NCI-H1105 treated with DMSO at 0.1 percent for 48 hours (cell line): ENCODE results near the gene TTC34.
A peak's percentile ranks its signal among the peaks of the same experiment; 100 is the strongest.

Experiments used
- DNase-seq: peaks from one replicate; lab custom pipeline; 2025; lab: John Stamatoyannopoulos, UW

The TTC34 gene

DNA sequence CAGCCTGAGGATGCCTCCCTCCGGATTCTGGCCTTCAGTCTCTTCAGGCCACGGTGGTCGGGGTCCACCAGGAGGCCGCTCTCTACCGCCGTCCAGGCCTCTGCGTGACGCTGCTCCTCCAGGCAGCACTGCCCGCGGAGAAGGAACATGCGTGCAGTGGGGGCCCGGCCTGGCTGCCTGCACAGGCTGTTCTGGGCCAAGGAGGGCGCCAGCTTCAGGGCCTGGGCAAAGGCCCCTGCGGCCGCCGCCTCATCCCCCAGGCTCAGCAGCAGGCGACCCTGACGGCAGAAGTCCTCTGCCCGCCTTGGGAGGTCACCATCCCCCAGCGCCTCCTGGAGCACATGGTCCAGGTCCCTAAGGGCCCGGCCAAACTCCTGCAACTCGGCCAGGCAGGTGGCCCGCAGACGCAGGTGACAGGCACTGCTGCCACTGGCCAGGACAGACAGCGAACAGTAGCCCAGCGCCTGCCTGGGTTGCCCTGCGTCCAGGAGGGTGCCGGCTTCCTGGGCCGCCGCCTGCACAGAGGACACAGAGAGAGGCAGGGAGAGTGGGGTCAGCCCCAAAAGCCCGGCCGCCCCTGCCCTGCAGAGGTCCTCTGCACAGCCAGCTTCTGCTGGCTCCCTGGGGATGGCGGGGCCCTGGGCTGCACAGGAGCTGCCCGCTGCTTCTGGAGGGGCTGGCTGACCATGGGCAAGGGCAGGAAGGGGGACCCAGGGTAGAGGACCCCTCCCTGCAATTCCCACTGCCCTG, 159.9 kb downstream of the TTC34 start:
- no peak for DNase-seq

DNA sequence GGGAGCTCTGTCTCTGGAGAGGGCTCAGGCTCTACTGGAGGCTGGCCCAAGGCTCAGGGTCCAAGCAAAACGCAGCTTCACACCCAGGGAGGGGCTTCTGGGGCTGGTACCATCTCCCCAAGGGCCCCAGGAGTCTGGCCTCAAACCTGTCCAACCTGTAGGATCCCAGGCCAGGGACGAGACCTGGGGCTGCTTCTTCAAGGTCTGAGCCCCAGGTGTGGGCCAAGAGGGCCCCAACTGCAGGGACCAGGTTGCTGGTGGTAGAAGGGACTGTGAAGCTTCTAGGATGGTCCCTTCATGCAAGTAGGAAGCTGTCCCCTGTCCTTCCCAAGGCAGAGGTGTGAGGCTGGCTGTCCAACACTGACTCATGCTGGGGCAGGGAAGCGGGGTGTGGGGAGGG, 160.9 kb downstream of the TTC34 start:
- DNase-seq: no peak

DNA sequence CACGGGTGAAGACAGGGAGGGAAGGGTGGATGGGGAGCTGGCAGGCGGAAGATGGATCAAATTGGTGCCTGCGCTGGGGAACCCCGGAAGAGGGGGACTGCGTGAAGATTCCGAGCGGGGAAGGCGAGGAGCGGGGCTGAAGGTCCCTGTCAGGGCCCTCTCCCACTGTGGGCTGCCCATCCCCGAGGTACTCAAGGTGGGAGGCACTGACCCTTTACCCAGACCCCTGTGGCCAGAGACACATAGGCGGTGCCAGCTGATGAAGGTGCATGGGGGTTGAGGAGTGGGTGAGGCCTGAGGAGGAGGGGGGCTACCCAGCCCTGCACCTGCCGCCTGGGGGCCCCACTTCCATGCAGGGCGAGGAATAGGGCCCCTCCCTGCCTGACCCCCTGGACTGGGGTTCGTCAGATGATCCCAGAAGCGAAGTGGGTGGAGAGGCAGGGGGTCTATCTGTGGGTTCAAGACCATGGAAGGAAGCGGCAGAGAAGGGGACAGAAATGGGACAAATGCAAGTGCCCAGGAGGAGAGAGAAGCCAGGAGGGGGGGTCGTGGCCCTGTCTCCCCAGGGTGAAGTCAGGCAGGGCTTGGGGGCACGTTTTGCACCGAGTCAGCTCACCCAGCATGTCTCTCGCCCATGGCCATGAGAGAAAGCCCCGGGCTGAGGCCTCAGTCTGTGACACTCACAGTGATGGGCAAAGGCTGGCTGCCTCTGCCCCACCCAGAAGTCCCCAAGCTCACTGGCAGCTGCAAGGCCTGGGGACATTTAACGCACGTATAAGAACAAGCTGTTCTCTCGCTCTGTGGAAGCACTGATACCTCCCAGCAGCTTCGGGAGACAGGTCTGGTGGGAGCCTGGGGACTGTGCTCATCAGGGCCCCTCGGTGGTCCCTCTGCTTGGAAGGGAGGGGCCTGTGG, 161.6 kb downstream of the TTC34 start:
- no peak for DNase-seq

DNA sequence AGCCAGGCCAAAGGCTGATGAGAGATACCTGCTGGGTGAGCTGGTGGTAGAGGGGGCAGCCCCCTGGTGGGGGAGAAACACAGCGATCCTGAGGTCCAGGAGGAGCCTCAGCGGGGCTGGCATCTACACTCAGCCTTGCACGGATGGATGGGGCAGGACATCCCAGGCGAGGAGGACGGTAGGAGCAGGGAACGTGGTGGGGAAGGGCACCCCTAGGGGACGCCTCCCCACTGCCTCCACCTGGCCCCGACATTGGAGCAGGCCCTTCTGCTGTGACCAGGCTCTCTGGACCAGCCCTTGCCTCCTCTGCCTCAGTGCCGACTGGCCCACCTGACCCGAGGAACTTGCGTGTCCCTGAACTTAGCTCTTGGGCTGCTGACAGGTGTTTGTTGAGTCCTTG, 162.3 kb downstream of the TTC34 start:
- no peak for DNase-seq

DNA sequence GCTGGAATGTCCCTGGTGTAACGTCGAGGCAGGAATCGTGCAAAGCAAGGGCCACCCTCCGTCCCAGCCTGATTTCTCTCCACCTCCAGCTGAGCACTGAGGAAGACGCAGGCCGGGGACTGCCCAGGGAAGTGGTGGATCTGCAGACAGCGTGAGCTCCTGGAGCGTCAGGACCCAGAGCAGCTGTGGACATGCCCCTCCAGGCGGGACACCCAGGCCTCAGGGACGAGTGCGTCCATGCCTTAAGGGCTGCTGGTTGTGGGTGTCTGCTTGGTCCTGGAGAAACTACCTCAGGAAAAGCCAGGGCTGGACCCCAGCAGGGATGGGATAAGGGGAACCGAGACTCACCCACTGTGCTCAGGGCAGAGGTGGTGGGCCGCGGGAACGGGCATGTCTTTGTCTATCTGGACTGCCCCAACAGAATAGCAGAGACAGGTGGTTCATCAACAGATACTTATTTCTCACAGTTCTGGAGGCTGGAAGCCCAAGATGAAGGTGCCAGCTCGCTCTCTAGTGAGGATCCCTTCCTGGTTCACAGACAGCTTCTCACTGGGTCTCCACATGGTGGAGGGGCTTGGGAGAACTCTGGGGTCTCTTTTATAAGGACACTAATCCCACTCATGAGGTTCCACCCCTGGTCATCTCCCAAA, 162.9 kb downstream of the TTC34 start:
- no peak for DNase-seq

DNA sequence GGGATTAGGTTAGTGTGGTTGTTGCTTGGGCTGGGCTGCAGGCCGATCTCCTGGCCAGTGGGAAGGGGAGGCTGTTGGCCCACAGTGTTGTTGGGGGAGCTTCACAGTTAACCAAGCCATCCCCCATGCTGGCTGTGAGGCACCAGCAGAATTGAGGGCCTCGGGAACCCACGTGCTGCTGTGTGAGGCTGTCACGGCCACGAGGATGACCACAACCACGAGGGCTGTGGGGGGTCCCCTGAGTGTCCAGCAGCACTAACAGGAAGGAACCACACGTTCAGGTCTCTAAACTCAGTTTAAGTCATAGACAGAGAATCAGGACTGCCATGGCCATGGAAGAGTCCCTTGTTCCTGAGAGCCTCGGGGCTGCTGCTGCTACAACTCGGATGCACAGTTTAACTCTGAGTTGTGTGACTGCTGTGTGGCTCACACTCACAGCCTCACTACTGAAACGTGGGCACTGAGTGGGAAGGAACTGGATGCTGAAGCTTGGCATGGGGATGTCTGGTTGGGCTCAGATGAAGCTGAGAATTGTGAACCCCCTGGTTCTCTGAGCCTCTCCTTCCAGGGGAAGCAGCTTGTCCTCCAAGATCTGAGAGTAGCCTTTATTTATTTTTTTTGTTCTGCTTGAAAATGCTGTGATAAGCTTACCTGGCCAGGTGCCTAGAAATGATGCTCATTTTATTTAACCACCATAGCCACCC, 163.9 kb downstream of the TTC34 start:
- DNase-seq: no peak

DNA sequence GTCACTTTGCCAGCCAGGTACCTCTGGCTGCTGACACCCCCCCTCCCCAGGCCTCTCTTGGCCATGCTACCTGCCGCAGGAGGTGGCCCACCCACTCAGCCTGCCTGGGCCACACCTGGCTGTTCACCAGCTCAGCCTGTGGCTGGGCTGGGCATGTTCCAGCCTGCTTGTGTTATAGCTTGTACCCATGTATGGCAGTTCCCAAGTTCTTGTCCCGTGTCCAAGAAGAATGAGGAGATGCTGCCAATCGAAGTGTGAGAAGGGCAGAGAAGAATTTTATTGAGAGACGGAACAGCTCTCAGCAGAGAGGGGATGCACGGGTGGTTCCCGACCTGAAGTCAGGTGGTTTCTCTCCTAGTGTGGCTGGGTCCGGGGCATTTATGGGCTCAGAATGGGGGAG, 164.8 kb downstream of the TTC34 start:
- peak; percentile 13 for DNase-seq

DNA sequence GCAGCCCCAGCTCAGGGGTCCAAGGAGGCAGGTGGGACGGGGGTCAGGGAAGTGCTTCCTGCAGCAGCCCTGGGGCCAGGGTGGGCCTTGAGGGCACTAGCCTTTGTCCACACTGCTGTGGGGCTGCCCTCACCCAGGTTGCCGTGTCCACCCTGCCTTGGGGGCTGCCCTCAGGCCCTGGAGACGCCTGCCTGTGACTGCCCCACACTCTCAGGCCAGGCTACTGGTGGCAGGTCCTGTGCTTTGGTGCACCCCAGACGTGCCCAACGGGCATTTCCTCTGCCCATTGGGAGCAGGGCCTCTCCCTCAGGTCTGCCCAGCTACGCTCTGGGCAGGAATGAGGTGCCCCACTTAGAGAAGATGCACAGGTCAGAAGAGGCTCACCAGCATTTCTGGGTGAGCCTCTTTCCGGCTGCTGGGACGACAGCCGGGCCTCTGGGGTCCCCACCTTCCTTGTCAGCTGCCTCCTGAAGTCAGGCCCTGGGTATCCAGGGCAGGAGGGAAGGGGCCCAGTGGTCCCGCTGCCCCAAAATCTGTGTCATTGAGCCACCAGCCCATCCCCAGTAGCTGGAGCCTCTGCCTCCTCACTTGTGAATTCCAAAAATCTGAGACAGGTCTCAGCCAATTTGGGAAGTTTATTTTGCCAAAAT, 166.0 kb downstream of the TTC34 start:
- no peak for DNase-seq

DNA sequence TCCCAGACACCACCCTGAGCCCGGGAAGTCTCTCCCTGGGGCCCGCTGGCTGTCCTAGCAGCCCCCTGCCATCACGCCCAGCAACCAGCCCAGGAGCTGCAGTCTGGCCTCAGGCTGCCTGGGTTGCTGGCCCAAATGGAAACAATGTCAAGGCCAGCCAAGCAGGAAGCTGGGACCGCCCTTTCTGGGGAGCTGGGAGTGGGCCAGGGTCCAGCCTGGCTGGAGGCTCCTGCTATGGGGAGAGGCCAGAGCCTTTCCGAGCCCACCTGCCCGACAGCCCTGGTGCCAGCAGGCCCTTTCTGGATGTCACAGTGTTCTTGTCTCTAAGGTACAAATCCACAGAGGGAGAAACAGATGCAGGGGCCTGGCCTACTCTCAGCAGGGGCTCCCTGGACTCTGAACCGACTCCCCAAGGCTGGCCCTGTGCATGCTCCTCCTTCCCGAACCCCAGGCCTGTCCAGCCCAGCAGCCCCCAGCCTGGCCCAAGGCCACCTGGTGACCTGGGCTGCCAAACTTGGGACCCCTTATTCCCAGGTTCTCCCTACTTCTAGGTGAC, 167.5 kb downstream of the TTC34 start:
- no peak for DNase-seq

DNA sequence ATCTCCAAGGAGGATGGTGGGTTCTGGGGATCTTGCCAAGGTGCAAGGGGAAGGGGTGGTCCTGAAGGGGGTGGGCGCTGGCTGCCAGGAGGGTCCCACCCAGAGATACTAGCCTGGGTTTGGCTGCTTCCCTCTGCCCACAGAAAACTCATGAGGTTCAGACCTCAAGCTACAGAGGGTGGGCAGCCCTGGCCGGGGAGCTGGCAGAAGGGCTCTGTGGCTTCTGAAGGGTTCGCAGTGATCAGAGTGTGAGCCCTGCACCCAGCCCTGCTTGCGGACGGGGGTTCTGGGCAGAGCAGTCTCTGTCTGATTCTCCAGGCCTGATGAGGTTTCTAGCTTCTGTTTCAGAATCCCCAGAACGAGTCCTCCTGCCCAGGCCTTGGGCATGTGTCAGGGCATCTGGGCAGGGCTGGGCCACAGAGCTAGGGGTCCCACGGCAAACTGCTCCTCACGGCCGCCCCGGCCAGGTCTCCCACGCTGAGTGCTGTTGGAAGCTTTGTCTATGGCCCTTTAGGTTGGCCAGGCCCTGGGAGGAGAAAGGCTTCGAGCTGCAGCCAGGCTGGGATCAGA, 168.0 kb downstream of the TTC34 start:
- no peak for DNase-seq

DNA sequence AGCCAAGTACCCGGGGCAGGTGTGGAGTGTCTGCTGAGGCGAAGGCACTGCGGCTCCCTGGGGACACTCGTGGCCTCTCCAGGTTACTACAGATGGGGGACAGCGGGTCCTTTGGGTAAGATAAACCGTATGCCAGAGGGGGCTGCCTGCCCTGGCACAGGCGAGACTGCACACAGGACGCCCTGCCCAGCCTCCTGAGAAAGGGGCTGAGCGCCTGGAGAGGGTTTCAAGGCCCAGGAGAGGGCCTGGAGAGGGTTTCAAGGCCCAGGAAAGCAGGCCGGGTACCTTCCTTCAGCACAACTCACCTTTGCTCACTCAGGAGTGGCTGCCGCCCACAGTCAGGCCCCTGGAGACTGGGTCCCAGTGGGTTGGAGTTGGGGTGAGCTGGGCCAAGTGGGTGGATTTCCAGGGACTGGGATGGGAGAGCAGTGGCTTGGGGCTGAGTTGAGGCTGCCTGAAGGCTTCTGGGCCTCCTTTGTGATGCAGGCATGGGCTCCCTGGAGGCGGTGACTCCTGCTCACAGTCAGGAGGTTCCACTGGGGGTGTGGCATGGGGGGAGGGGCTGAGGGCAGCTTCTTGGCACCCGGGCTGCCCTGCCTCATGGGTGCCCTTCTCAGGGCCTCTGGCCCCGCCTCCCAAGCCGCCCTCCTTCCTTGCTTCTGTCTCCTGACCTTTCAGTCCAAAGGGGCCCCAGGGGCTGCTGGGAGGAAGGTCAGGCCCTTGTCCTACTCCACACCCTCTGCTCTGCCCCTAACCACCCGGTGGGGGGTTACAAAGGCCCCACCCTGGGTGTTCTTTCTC, 168.7 kb downstream of the TTC34 start, which contains the start of gene MMEL1:
MMEL1 (minus strand) TSS at position 456 of the 801 bp plus-strand sequence. CDS start 3,532 bp downstream, outside the sequence.
- DNase-seq: no peak

DNA sequence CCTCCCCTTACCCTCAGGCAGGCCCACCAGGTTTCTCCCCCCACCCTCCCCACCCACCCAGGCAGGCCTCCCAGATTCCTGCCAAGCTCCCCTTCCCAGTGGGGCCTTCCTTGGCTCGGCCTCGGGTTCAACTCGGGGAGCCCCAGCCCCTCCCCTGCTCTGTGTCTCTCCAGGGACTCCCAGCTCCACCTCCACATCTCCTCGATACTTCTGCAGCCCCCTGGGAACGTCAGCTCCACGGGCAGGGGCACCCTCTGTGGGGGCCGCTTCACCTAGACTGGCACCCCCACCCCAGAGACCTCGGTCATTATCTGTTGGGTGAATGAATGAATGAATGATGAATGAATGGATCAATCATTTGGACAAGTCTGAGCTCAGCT, 169.5 kb downstream of the TTC34 start:
- DNase-seq: no peak

DNA sequence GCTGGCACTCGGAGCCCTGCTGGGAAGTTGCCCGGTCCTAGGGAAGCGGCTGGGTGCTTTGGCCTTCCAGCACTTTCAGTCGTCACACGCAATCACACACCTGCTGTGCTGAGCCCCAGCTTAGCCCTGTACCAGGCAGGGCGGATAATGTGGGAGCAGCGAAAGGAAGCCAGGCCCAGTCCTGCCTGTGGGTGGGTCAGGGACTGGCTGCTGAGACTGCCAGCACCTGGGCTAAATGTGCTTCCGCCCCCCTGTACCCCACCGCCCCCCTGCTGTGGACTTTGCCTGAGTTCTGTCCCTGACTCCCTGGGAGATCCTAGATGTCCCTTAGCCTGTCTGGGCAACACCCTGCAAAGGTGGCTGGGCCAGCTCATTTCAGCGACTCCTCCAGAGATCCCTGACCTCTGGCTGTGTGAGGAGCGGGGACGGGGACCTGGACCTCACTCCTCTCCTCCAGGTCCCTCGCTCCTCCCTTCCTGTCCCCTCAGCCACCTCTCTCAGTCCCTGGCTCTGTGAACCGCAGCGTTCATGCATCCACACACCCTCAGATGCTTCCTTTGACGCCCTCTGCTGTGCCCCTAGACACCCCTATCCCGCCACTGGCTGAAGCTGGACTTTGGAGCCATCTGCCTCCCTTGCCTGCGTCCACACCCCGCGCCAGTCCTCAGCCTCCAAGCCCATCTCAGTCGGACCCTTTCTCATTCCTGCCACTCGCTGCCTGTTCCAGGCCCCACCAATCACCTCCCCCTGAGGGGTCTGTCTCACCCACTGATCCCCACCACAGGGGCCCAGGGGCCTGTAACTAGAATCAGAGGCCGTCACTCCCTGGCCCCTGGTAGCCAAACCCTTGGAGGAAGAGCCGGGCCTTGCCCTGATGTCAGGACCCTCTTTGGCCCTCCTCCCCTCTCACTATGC, 170.1 kb downstream of the TTC34 start:
- DNase-seq: no peak

DNA sequence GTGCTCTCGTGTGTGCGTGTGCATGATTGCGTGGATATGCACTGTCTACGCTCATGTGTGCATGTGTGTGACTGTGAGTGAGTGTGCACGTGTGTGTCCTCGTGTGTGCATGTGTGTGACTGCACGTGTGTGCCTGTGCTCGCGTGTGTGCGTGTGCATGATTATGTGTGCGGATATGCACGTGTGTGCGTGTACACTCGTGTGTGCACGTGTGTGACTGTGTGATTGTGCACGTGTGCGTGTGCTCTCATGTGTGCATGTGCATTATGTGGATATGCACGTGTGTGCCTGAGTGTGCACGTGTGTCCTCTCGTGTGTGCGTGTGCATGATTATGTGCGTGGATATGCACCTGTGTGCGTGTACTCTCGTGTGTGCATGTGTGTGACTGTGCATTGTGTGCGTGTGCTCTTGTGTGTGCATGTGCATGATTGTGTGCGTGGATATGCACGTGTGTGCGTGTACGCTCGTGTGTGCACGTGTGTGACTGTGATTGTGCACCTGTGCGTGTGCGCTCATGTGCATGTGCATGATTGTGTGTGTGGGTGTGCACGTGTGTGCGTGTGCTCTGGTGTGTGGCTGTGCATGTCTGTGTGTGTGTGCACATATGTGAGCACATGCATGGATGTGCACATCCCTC, 170.9 kb downstream of the TTC34 start:
- DNase-seq: no peak

DNA sequence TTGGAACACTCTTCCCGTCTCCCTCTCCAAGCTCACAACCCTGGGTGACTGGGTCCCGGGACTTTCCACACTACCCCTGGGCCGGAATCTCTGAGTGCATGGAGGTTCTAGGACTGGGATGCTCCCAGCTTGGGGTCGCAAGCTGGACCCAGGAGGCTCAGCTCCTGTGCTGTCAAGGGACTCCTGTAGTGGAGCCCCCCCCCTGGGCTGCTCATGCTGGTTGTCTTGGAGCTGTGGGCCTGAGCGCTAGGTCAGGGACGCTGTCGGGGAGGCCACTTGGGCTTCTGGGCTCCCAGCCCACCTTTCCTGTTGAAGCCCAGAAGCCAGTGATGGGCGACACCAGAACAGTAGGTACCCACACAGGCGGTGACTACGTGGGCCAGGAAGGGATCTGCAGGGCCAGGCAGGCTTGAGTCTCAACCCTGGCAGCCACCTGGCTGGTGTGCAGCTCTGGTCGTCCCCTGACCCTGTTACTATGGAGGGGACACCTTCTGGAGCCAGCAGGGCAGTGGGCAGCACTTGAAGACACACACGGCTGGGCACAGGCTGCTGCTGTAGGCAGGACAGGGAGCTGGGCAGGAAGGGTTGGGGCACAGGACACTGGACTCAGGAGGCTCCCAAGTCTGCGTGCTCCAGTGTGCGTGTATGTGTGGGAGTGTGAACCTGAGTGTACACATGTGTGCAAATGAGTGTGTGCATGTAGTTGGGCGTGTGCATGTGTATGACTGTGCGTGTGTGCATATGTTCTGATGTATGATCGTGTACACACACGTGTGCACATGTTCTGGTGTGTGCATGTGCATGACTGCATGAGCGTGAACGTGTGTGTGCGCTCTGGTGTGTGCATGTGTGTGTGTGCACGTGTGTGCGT, 171.6 kb downstream of the TTC34 start:
- DNase-seq: no peak

DNA sequence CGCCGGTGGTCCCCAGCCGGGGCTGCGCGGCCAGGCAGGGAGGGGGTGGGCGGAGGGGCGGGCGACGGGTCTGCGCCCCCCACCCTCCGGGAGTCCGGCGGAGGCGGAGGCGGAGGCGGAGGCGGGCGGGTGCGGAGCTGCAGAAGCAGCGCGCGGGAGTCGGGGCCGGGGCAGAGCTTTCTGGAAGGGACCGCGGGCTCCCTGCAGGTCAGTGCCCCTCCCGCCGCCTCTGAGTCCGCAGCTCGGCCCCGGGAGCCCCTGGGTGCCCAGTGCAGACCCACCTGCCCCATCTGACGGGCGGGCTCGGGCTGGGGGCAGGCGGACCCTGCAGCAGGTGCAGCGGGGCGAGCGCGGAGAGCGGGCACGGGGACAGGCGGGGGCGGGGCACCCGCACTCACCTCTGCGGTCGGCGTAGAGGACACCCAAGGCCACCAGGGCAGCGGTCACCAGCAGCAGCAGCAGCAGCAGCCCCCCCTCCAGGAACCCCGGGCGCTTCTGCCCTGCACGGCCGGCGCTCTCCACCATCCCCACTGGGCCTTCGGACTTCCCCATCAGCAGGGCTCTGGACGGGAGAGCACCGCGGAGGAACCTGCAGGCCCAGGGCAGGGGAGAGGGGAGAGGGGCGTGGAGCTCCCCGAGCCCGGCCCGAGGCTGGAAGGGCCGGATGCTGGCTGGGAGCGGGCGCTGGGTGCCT, 172.4 kb downstream of the TTC34 start:
- no peak for DNase-seq
